Caco-2 (cell line): Measurements from ENCODE around the gene CSMD2. TPM values are rescaled to one million over a fixed set of nuclear protein-coding genes. Genes with fewer than 3 reads are reported as not detected.

ENCODE experiments used
- BruUV-seq: library from RNA; stranded (reverse); fragments of 400-500 nt; replicated peaks from 2 replicates; lab custom pipeline; 2021; lab: Mats Ljungman, UMichigan
- CTCF ChIA-PET: fragments of 300-600 bp; sonication (Branson Sonifier 250); formaldehyde crosslinking; loops from one replicate; lab custom pipeline; 2022; ENCODE audit warnings: antibody characterized with exemption; lab: Charles Lee
- POLR2A ChIA-PET: fragments of 300-600 bp; sonication (Branson Sonifier 250); formaldehyde crosslinking; loops from one replicate; lab custom pipeline; 2022; ENCODE audit warnings: antibody characterized with exemption; lab: Charles Lee
- DNase-seq, 2 experiments: peaks; one replicate each; pipeline versions ENCODE4 v3.0.0 to v3.0.0-alpha.2; 2020 to 2022
- H3K27me3 ChIP-seq: replicated peaks from 2 replicates; pipeline ENCODE4 v1.6.0; 2011; ENCODE audit warnings: low read length; ENCODE audit not compliant: control insufficient read depth, insufficient read depth
- H3K36me3 ChIP-seq: 2 replicates; pipeline ENCODE4 v1.5.1; 2011; ENCODE audit warnings: low read length; ENCODE audit not compliant: control insufficient read depth, insufficient read depth
- H3K4me1 ChIP-seq: fragments of 250-450 bp; sonication (Bioruptor Pico); 2 replicates; pipeline ENCODE4 v1.5.1; 2020; ENCODE audit warnings: mild to moderate bottlenecking
- H3K4me3 ChIP-seq: 2 replicates; pipeline ENCODE4 v1.5.1; 2011; ENCODE audit warnings: low read depth, mild to moderate bottlenecking, control low read depth, low read length
- H3K9me3 ChIP-seq: fragments of 250-450 bp; sonication (Bioruptor Pico); 2 replicates; pipeline ENCODE4 v1.5.1; 2020; ENCODE audit warnings: mild to moderate bottlenecking, moderate library complexity
- H3K27ac Mint-ChIP-seq: one replicate; pipeline ENCODE4 v1.8.0; 2022; ENCODE audit warnings: mixed read lengths; ENCODE audit not compliant: unreplicated experiment
- H3K27me3 Mint-ChIP-seq: one replicate; pipeline ENCODE4 v1.8.0; 2022; ENCODE audit warnings: mixed read lengths; ENCODE audit not compliant: insufficient read depth, unreplicated experiment
- H3K36me3 Mint-ChIP-seq: one replicate; pipeline ENCODE4 v1.8.0; 2022; ENCODE audit warnings: mild to moderate bottlenecking, mixed read lengths; ENCODE audit not compliant: insufficient read depth, unreplicated experiment
- H3K4me1 Mint-ChIP-seq: one replicate; pipeline ENCODE4 v1.8.0; 2022; ENCODE audit warnings: low read depth, mixed read lengths; ENCODE audit not compliant: unreplicated experiment
- H3K4me3 Mint-ChIP-seq: one replicate; pipeline ENCODE4 v1.8.0; 2022; ENCODE audit warnings: mild to moderate bottlenecking, moderate library complexity, mixed read lengths; ENCODE audit not compliant: unreplicated experiment
- H3K9me3 Mint-ChIP-seq: one replicate; pipeline ENCODE4 v1.8.0; 2022; ENCODE audit warnings: mixed read lengths; ENCODE audit not compliant: unreplicated experiment
- intact Hi-C: fragments of 100-400 bp; cut with micrococcal nuclease; formaldehyde crosslinking; loops from one replicate; pipeline ENCODE4 v1.10.0; 2022; ENCODE audit not compliant: unreplicated experiment
- total RNA-seq: library from RNA; stranded (reverse); gene quantifications from 2 replicates; pipeline ENCODE4 v1.2.3, GENCODE V29; 2022
- TF ChIP-seq, protein P1 (sequence below), 2 experiments: fragments of 200-600 bp in 1 of 2; IDR thresholded peaks; 1 replicate in 1 of 2; 2 replicates in 1 of 2; pipeline versions ENCODE4 v1.5.1 to v1.8.0; 2011 to 2022; ENCODE audit warnings: antibody characterized with exemption in 1 of 2, control low read depth in 1 of 2, inconsistent platforms in 1 of 2, low read depth in 1 of 2, low read length in 1 of 2, mild to moderate bottlenecking in 1 of 2, moderate library complexity in 1 of 2; ENCODE audit not compliant: insufficient read depth in 1 of 2, severe bottlenecking in 1 of 2, unreplicated experiment in 1 of 2

CSMD2 gene
- total RNA-seq, 1 experiment from 2014 or later: not detected

DNA sequence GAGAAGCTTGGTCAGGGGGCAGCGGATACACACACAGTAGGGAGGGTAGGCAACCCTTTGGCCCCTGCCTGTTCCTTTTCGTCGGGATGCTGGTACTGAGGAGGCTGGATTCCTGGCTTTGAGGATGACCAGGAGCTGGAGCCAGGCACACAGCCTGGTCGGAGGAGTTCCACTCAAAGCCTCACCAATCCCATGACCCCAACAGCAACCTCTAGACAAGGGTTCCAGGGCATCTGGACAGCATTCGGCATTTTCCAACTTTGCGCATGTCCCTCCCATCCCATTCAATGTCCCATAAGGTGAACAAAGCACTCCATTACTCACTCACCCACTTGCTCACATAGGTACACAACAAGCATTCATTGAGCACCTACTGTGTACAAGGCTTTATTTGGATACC, 343.7 kb downstream of the CSMD2 start:
- no peak overlapping the region for H3K4me3 Mint-ChIP-seq
- POLR2A ChIA-PET: no interaction called here
- intact Hi-C loops: no loop called here

DNA sequence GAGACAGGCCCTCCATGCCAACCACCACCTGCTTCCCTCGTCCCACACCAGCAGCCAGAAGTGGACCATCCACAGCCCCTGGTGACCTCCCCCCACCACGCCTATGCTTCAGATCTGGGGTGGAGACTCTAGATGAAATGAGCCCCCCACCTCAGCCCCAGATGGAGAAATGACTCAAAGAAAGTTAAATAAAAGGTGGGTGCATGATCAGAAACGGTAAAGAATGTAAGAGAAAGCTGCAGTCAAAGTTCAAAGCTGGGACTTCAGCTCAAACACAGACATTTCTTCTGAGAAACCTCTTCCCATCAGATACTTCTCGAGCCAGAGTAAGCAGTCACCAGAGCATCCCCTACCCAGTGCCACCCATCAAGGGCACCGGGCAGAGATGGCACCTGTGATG, 344.2 kb downstream of the CSMD2 start:
- CTCF ChIA-PET: no interaction called here
- no peaks in the 10 kb centered on the region for H3K4me1 Mint-ChIP-seq
- no TSS peak for BruUV-seq

More for the DNA sequence above, 343.7 kb downstream of the CSMD2 start:
- H3K4me1 Mint-ChIP-seq: no peaks in the 10 kb centered on the region
- Histone ChIP-seq H3K9me3 (no peaks in the 10 kb centered on the region), H3K4me3 (no peak overlapping the region), H3K4me1 (0 out of 2 replicates have a peak, but pooled peaks cover 6% of the 10 kb centered on the region), H3K36me3 (no peaks in the 10 kb centered on the region), H3K27me3 (no peaks in the 10 kb centered on the region)
- DNase-seq: no peak
- CTCF ChIA-PET: no interaction called here
- H3K27me3 Mint-ChIP-seq: peaks cover 6% of the 10 kb centered on the region
- no peaks in the 10 kb centered on the region for H3K9me3 Mint-ChIP-seq
- H3K27ac Mint-ChIP-seq: no peak overlapping the region
- TF ChIP-seq, protein P1, sequence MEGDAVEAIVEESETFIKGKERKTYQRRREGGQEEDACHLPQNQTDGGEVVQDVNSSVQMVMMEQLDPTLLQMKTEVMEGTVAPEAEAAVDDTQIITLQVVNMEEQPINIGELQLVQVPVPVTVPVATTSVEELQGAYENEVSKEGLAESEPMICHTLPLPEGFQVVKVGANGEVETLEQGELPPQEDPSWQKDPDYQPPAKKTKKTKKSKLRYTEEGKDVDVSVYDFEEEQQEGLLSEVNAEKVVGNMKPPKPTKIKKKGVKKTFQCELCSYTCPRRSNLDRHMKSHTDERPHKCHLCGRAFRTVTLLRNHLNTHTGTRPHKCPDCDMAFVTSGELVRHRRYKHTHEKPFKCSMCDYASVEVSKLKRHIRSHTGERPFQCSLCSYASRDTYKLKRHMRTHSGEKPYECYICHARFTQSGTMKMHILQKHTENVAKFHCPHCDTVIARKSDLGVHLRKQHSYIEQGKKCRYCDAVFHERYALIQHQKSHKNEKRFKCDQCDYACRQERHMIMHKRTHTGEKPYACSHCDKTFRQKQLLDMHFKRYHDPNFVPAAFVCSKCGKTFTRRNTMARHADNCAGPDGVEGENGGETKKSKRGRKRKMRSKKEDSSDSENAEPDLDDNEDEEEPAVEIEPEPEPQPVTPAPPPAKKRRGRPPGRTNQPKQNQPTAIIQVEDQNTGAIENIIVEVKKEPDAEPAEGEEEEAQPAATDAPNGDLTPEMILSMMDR (IDR thresholded peaks at IDR 0.05; ENCODE audit: insufficient read depth in 1 of 2, low read depth in 1 of 2, low read length in 1 of 2, severe bottlenecking in 1 of 2, unreplicated experiment in 1 of 2): no peak
- no peaks in the 10 kb centered on the region for H3K36me3 Mint-ChIP-seq
- no TSS peak for BruUV-seq

DNA sequence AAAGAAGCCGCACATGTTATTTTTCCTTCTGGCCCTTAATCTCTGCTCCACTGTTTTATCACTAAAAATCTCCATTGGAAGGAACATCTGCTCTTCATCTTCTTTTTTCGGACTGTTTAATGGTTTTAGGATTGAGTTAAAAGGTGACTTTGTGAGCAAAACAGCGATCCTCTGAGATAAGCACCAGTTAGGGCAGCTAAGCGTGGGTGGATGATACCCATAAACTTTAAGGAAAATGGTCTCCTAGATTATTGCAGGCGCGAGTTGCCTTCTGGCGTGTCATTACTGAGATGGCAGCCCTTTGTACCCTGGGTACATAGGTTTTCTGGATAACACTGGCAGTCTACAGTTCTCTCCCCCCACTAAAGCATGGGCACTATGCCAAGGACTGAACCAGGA, 345.1 kb downstream of the CSMD2 start:
- Histone ChIP-seq H3K9me3 (no peaks in the 10 kb centered on the region), H3K36me3 (no peaks in the 10 kb centered on the region), H3K4me1 (peaks cover 12% of the 10 kb centered on the region), H3K4me3 (no peak overlapping the region), H3K27me3 (no peaks in the 10 kb centered on the region)
- POLR2A ChIA-PET: no interaction called here
- Mint-ChIP-seq H3K27ac (no peak overlapping the region), H3K9me3 (peaks cover 5% of the 10 kb centered on the region), H3K27me3 (peaks cover 6% of the 10 kb centered on the region), H3K4me1 (peaks cover 3% of the 10 kb centered on the region), H3K36me3 (no peaks in the 10 kb centered on the region), H3K4me3 (no peak overlapping the region)
- CTCF ChIA-PET: no interaction called here
- intact Hi-C loops: no loop called here
- DNase-seq: no peak
- BruUV-seq: no TSS peak
- TF ChIP-seq, protein P1 (IDR thresholded peaks at IDR 0.05; ENCODE audit: insufficient read depth in 1 of 2, low read depth in 1 of 2, low read length in 1 of 2, severe bottlenecking in 1 of 2, unreplicated experiment in 1 of 2): no peak

More for the DNA sequence above, 344.2 kb downstream of the CSMD2 start:
- TF ChIP-seq, protein P1 (IDR thresholded peaks at IDR 0.05; ENCODE audit: insufficient read depth in 1 of 2, low read depth in 1 of 2, low read length in 1 of 2, severe bottlenecking in 1 of 2, unreplicated experiment in 1 of 2): no peak
- Mint-ChIP-seq H3K4me3 (no peak overlapping the region), H3K36me3 (no peaks in the 10 kb centered on the region), H3K27me3 (peaks cover 6% of the 10 kb centered on the region), H3K27ac (no peak overlapping the region), H3K9me3 (no peaks in the 10 kb centered on the region)
- POLR2A ChIA-PET: no interaction called here
- Histone ChIP-seq H3K4me1 (0 out of 2 replicates have a peak, but pooled peaks cover 6% of the 10 kb centered on the region), H3K4me3 (no peak overlapping the region), H3K9me3 (no peaks in the 10 kb centered on the region), H3K27me3 (no peaks in the 10 kb centered on the region), H3K36me3 (no peaks in the 10 kb centered on the region)
- intact Hi-C loops: no loop called here
- no peak for DNase-seq
